Glutamatergic neuron (in vitro differentiated cells): ENCODE measurements around the gene DPF3. TPM values are rescaled to one million over a fixed set of nuclear protein-coding genes. Genes with fewer than 3 reads are reported as not detected.

ENCODE experiments used
- total RNA-seq: library from RNA; stranded (reverse); fragmentation: NEBNext Ultra II Directional; extraction: Animal tissue kit (Norgen Biotek cat#: 25700); gene quantifications from one replicate; pipeline ENCODE4 v1.2.1, GENCODE V29; 2021; ENCODE audit not compliant: unreplicated experiment

Gene DPF3
- total RNA-seq, 1 donor from 2014 or later = 13.7 TPM

Other genes starting within 250 kb of the DPF3 start
- 23.4 TPM for gene DCAF4, start 32.4 kb upstream of the DPF3 start, total RNA-seq
- 43.7 TPM for gene ZFYVE1, start 133.0 kb upstream of the DPF3 start, total RNA-seq
- gene RBM25, start 164.4 kb upstream of the DPF3 start, total RNA-seq = 118 TPM
- 79.7 TPM for gene PSEN1, start 242.4 kb upstream of the DPF3 start, total RNA-seq